ENCODE measurements around the gene FOXL3.
"Not testable (repeated sequence)": the region's sequence is repeated elsewhere in the genome, so short reads cannot be mapped to it uniquely, and the experiment has no call there.

FOXL3 gene

DNA sequence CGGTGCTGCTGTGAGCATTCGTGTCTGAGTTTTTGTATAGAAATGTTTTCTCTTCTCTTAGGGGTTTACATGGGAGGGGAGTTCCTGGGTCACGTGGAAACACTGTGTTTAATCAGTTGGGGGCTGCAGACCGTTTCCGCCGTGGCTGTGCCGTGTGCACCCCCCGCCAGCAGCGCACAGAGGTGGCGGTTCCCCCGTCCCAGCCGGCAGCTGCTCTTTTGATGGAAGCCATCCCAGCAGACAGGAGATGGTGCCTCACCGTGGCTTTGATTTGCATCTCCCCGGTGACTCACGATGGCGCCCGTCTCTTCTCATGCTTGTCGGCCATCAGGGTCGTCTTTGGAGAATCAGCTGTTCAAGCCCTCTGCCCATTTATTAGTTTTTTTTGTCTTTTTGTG is 34.9 kb upstream of the FOXL3 start:
- DNase-seq (ENCODE audit: low spot score), result no peak

DNA sequence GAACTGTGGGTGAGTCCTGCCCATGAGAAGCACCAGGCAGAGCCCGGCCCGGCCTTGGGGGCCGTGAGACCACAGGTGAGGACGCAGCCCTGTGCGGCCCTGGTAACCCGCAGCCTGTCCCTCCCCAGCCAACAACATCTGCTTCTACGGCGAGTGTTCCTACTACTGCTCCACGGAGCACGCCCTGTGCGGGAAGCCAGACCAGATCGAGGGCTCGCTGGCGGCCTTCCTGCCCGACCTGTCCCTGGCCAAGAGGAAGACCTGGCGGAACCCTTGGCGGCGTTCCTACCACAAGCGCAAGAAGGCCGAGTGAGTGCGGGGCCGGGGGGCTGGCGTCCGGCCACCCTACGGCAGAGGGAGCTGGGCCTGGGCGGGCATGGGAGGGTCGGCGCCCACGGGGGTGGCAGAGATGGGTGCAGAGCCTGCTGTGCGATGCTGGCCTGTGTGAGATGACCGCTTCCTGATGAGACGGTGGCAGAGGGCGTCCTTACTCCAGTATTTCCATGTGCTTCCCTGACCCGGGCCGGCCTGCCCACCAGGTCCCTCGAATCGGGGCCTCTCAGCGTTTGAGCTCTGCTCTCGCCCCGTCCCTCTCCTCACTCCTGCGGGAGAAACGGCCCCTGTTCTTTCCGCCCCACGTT is 34.1 kb upstream of the FOXL3 start:
- DNase-seq (ENCODE audit: low spot score), result no peak

DNA sequence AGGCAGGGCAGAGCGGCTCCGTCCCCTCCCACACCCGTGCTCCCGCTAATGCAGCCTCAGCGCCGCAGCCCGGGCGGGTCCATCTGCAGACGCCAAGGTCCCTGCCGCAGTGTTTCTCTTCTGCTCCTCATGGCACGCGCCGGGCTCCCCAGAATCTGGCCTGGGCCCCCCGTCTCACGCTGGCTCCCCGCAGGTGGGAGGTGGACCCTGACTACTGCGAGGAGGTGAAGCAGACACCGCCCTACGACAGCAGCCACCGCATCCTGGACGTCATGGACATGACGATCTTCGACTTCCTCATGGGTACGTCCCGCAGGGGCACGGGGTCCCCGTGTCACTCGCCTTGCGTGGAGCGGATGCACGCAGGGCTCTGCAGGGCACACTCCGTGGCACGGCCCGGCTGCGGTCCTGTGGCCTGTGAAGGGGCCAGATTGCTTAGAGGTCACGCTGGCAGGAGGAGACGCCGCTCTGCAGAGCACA is 33.5 kb upstream of the FOXL3 start:
- DNase-seq (ENCODE audit: low spot score), result no peak

DNA sequence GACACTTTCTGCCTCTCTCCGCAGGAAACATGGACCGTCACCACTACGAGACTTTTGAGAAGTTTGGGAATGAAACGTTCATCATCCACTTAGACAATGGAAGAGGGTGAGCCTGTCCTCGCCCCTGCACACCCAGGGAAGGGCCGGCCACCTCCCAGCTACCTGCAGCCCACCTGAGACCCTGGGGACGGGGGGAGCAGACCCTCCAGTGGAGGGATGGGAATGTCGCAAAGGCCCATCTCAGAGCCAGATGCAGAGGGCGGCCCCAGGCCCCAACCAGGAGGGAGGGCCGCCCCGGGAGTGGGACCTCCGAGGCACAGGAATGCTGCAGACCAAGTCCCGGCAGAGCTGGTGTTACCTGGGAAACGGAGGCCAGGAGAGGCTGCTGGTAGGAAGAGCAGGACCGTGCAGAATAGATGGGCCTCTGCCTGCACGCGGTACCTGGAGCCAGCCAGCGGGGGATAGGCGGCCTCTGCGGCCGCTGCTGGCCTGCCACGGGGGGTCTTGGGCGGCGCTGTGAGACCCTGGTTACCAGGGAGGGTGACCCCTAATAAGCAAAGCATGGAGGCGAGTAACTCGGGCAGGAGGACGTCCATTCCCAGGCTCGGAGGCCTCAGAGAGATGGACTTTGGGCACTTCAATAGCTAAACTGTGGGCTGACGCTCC is 32.9 kb upstream of the FOXL3 start:
- DNase-seq (ENCODE audit: low spot score), result no peak

DNA sequence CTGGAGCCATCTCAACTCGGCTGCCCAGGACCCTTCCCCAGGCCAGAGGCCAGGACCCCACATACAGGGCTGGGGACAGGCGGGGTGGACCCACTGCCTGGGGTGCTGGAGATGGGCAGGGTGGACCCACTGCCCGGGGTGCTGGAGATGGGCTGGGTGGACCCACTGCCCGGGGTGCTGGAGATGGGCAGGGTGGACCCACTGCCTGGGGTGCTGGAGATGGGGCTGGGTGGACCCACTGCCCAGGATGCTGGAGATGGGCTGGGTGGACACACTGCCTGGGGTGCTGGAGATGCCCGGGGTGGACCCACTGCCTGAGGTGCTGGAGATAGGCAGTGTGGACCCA is 32.4 kb upstream of the FOXL3 start:
- DNase-seq (ENCODE audit: low spot score), result no peak

DNA sequence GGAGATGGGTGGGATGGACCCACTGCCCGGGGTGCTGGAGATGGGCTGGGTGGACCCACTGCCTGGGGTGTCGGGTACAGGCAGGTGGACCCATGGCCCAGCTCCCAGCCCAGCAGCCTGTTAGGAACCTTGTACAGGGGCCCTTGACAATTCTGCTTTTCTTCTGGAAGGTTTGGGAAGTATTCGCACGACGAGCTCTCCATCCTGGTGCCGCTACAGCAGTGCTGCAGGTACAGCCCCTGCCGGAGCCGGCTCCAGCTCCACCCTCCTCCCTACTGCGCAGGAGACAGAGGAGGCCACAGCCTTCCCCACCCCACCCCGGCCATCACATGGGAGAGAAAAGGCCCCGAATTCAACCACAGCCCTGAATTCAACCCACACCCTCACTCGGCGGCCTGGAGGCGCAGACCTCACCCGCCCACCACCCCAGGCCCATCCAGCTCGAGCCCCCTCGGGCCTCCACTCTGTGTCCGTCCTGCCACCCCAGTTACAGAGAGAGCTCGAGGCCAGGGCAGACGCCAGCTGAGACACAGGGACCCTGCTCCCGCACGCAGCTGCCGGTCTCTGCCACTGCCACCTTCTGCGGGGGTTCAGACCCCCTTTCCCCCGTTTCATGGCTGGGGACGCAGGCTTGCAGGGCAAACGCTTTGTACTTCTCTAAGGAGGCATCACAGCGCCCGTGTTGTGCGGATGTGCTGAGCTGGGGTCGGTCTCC is 31.3 kb upstream of the FOXL3 start:
- DNase-seq (ENCODE audit: low spot score), result no peak

DNA sequence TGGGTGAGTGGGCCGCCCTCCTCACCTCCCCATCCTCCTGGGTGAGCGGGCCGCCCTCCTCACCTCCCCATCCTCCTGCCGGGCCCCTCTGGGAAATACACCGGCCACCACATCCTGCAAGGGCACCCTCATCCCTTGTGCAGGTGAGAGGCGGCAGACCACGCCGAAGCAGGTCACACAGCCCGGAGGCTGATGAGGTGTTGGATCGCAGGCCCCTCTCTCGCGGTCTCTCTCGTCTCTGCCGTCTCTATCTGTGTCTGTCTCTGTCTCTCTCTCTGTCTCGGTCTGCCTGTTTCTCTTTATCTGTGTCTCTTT is 30.8 kb upstream of the FOXL3 start:
- DNase-seq (ENCODE audit: low spot score), result no peak

DNA sequence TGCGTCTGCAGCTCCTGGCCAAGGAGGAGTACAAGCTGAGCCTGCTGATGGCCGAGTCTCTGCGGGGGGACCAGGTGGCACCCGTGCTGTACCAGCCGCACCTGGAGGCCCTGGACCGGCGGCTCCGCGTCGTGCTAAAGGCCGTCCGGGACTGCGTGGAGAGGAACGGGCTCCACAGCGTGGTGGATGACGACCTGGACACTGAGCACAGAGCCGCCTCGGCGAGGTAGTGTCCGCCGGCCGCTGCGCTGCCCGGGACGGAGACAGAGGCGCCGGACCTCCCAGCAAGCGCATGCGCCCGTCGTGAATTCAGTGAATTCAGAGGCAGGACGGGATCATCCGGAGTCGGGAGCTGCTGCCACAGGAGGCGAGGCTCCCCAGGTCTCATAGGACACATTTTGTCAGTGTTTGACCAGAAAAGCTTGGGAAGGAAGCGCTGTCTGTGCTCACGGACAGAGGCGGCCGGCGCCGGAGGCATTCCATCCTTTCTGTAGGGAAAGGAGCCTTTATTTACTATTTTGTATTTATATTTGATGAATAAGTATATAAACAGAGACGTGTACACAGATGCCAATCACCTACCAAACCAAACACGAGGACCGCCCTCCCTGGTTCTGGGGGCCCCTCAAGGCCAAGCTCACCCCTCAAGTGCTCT is 30.1 kb upstream of the FOXL3 start:
- DNase-seq (ENCODE audit: low spot score), result no peak

DNA sequence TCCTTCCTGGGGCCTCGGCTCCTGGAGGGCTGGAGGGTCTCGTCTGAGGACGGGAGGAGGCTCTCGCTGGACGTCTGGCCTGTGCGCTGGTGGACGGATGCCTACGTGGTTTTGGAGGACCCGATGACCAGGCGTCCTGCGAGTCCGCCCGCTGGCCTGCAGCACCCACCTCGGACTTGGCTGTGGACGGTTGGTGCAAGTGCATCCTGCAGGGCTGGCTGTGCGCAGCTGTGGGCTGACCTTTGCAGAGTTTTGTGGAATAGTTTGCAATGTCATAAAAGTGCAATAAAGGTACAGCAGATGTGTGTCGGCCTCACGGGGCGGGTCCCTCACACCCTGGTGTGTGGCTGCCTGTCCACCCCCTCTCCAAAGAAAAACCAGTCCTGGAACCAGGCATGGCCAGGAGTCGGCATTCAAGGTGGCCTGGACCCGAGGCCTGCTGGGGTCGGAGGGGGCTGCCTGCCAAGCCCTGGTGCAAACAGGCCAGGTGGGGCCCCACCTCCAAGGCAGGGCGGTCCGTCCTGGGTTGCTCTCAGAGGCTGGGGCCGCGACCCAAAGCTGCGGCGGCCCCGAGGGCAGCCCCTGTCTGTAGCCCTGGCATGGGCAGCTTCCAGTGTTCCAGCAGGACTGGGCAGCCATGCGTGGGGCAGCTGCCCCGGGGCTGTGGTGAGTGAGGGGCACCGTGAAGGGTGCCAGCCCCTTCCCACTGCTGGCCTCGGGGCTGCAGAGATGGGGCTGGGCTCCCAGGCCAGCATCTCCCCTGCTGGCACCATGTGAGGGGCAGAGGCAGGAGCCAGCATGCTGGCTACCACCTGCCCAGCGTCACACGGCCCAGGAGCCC is 29.3 kb upstream of the FOXL3 start:
- no peak for DNase-seq (ENCODE audit: low spot score)

DNA sequence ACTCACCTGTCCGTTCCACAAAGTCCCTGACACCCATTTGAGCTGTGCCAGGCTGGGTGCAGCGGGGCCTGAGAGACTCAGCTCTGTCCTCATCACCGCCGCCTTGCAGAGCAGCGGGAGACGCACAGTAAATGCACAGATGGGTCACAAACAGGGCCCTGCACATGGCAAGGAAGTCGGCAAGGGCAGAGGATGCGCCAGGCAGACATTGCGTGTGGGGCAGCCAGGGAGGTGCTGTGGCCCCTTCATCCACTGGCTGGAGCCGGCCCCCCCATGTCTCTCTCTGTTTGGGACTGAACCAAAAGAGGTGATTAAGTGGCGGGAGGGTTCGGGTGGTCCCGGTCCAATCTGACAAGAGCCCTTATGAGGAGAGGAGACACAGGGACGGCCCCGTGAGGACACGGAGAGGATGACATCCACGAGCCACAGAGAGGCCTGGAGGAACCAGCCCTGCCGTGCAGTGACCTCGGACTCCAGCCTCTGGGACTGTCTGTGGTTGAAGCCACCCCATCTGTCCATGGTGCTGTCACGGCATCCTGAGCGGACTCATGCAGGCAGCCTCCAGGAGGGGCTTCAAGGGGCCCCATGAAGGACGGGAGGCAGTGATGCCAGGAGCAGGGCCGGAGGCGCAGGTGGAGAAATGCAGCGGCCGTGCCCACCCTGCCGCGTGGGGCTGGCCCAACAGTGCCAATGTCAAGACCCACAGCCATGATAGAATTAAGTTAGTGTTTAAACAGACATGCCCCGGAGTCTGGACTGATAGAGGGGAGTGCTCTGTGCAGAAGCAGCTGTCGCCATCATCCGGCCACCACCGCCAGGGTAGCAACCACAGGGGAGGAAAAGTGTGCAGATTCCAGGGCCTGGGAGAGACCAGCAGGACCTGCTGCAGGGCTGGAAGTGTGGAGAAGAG is 28.4 kb upstream of the FOXL3 start:
- DNase-seq (ENCODE audit: low spot score), result no peak

DNA sequence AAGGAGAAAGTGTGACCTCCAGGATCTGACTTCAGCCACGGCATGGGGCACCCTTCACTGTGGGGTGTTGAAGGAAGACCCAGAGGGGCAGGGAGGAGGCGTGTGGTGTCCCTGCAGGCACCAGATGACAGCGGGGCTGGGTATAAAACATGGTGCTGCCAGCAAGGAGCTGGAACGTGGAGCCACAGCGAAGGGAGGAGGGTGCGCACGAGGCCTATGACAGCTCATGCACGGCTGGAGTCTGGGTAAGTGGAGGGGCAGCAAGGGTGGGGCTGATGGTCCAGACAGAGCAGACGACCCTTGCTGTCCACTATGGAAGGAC is 27.8 kb upstream of the FOXL3 start:
- DNase-seq (ENCODE audit: low spot score), result no peak

DNA sequence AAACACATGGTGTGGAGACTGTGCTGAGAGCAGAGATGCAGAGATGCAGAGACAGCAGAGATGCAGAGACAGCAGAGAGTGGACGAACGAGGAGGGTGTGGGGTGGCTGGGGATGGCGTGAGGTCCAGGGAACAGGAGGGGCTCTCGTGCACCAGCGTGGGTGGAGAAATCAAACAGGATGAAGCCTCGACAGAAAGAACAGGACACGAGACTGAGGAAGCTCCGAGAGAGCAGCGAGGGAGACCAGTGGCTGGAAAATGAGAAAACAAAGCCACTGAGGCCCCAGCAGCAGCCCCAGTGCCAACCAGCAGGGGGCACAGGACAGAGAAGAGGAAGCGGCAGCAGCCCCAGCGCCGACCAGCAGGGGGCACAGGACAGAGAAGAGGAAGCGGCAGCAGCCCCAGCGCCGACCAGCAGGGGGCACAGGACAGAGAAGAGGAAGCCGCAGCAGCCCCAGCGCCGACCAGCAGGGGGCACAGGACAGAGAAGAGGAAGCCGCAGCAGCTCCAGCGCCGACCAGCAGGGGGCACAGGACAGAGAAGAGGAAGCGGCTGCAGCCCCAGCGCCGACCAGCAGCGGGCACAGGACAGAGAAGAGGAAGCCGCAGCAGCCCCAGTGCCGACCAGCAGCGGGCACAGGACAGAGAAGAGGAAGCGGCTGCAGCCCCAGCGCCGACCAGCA is 27.2 kb upstream of the FOXL3 start:
- not testable (repeated sequence) for DNase-seq (ENCODE audit: low spot score)

DNA sequence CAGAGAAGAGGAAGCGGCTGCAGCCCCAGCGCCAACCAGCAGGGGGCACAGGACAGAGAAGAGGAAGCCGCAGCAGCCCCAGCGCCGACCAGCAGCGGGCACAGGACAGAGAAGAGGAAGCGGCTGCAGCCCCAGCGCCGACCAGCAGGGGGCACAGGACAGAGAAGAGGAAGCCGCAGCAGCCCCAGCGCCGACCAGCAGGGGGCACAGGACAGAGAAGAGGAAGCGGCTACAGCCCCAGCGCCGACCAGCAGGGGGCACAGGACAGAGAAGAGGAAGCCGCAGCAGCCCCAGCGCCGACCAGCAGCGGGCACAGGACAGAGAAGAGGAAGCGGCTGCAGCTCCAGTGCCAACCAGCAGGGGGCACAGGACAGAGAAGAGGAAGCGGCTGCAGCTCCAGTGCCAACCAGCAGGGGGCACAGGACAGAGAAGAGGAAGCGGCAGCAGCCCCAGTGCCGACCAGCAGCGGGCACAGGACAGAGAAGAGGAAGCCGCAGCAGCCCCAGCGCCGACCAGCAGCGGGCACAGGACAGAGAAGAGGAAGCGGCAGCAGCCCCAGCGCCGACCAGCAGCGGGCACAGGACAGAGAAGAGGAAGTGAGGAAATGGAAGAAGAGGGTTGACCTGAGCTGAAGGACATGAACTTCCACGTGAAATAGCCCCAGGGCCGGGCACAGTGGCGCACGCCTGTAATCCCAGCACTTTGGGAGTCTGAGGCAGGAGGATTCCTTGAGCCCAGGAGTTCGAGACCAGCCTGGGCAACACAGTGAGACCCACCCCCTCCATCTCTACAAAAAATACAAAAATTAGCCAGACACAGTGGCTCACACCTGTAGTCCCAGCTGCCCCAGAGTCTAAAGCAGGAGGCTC is 26.3 kb upstream of the FOXL3 start:
- not testable (repeated sequence) for DNase-seq (ENCODE audit: low spot score)

DNA sequence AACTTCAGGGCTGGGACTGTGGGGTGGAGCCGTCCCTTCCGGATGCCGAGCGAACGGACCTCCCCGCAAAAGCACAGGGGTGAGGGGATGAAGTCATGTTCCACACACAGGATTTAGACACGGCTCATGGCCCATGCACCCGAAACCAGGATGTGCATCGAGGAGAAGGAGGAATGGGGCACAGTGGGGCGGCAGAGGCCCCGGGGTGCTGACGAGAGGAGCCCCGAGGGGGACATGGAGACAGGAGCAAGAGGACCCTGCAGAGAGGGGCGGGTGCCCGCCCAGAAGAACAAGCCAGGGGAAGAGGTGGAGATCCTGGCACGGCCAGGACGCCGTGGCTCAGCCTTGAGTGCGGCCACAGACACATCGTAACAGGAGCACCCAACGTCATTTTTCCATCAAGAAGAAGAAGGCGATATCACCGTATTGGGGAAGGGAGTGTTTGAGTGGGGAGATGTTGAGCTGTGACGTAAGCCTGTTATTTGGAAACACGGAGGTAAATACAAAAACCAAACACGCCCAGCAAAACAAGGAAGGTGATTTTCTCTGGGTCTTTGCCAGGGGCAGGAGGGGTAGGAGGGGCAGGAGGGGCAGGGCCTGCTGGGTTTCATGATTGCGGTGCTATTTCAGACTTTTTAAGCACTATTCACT is 25.3 kb upstream of the FOXL3 start:
- DNase-seq (ENCODE audit: low spot score), result no peak

DNA sequence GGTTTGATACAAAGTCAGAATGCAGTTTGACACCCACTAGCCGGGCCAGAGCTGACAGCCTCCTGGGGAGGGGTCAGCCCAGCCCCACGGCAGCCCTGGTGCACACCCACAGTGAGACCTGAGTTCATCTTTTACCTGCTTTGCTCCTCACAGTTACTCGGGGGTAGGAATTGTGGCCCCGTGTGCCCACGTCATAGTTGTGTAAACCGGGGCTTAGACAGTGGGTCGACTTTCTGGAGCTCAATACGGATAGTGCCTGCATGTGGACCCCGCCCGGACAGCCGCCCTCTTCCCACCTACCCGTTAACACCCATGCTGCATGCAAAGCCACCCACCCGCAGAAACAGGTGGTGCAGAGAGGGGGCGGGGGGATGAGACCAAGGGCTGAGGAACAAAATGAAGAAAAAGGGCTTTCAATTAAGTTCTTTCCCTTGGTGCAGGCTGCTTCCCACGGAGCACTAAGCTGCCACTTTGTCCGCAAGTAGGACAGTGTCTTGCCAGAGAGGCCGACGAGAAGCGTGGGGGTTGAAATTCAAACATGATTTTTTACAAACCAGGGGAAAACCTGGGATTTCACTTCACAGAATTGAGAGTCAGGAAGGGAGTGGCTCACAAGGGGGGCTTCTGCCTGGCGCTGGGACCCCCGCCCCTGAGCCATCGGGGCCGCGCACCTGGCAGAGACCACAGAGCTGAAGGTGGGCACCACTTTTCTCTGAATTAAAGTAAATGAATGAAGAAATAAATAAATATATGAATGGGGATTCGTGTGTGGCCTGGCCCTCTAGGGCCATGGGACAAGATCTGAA is 24.6 kb upstream of the FOXL3 start:
- no peak for DNase-seq (ENCODE audit: low spot score)

DNA sequence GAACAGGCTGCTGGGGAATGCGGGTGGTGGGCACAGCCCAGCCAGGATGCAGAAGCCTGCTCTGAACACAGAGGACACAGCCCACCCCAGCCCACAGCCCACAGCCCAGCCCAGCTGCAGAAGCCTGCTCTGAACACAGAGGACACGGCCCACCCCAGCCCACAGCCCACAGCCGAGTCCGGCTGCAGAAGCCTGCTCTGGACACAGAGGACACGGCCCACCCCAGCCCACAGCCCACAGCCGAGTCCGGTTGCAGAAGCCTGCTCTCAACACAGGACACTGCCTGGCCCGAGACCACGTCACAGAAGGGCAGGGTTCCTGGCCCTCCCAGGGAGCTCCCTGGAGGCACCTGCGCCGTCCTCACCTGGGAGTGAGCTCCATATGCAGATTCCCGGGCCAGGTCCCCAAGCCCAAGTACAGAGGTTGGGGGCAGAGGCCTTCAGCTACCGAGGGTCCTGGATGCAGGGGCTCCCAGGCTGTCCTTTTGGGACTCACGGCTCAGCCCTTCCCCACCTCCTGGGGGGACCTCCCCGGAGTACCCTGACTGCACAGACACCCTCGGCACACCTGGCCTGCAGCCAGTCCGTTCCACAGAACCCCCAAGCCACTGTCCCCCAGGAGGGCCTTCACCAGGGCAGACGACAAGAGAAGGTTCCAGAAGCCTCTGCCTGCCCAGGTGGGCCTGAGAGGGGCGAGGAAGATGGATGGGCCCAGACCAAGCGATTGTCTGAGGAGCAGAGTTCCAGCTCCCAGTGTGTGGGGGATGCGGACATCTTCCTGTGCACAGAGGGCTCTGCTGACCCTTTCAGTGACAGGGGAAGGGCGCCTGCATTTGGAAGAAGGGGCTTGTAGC is 23.7 kb upstream of the FOXL3 start:
- DNase-seq (ENCODE audit: low spot score), result no peak
